WERI-Rb-1 (cell line): Measurements from ENCODE around the gene DNAJB2.

ENCODE experiments used
- DNase-seq: peaks from one replicate; pipeline ENCODE4 v3.0.0-alpha.2; 2020
- H3K27ac ChIP-seq: fragments of 250-450 bp; sonication (Bioruptor Pico); 2 replicates; pipeline ENCODE4 v1.5.1; 2020; ENCODE audit warnings: mild to moderate bottlenecking, moderate library complexity
- H3K27me3 ChIP-seq: fragments of 250-450 bp; sonication (Bioruptor Pico); 2 replicates; pipeline ENCODE4 v1.5.1; 2021; ENCODE audit warnings: mild to moderate bottlenecking, low read depth, moderate library complexity; ENCODE audit not compliant: insufficient read depth, severe bottlenecking
- H3K36me3 ChIP-seq: fragments of 250-450 bp; sonication (Bioruptor Pico); 2 replicates; pipeline ENCODE4 v1.5.1; 2020; ENCODE audit warnings: mild to moderate bottlenecking, moderate library complexity
- H3K4me3 ChIP-seq: 2 replicates; pipeline ENCODE4 v1.5.1; 2011; ENCODE audit warnings: low read depth, mild to moderate bottlenecking, control low read depth, low read length
- H3K9me3 ChIP-seq: fragments of 250-450 bp; sonication (Bioruptor Pico); 2 replicates; pipeline ENCODE4 v1.5.1; 2021; ENCODE audit warnings: mild to moderate bottlenecking, moderate library complexity; ENCODE audit not compliant: severe bottlenecking
- TF ChIP-seq, protein P1 (sequence below): IDR thresholded peaks from 2 replicates; pipeline ENCODE4 v1.5.1; 2011; ENCODE audit warnings: low read depth, mild to moderate bottlenecking, control low read depth, inconsistent platforms, low read length

DNAJB2 gene

DNA sequence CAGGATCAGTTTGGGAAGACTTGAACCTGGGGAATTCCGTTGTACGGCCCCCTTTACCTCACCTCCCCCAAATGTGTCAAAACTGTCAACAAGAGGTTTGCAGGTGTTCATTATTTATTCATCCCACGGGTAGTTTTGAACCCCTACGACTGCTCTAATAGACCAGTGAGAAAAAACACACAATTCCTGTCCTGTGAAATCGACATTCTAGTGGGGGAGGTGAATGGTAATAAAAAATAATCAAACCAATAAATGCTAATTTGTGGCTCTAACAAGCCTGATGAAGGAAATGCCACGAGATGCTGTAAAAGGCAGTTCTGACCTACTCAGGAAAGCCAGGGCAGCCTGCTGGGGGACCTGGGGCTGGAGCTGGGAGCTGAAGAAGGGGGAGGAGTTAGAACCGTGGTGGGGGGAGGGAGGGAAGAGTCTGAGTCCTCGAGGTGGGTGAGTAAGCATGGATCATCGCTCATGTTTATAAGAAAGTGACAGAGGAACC, 463 bp upstream of the DNAJB2 start:
- TF ChIP-seq, protein P1, sequence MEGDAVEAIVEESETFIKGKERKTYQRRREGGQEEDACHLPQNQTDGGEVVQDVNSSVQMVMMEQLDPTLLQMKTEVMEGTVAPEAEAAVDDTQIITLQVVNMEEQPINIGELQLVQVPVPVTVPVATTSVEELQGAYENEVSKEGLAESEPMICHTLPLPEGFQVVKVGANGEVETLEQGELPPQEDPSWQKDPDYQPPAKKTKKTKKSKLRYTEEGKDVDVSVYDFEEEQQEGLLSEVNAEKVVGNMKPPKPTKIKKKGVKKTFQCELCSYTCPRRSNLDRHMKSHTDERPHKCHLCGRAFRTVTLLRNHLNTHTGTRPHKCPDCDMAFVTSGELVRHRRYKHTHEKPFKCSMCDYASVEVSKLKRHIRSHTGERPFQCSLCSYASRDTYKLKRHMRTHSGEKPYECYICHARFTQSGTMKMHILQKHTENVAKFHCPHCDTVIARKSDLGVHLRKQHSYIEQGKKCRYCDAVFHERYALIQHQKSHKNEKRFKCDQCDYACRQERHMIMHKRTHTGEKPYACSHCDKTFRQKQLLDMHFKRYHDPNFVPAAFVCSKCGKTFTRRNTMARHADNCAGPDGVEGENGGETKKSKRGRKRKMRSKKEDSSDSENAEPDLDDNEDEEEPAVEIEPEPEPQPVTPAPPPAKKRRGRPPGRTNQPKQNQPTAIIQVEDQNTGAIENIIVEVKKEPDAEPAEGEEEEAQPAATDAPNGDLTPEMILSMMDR: no peak
- Histone ChIP-seq H3K4me3 (peak overlapping the region; percentile 64), H3K27me3 (no peaks in the 10 kb centered on the region), H3K36me3 (peaks cover 34% of the 10 kb centered on the region), H3K9me3 (no peaks in the 10 kb centered on the region), H3K27ac (peak overlapping the region; percentile 89)
- DNase-seq: no peak

DNA sequence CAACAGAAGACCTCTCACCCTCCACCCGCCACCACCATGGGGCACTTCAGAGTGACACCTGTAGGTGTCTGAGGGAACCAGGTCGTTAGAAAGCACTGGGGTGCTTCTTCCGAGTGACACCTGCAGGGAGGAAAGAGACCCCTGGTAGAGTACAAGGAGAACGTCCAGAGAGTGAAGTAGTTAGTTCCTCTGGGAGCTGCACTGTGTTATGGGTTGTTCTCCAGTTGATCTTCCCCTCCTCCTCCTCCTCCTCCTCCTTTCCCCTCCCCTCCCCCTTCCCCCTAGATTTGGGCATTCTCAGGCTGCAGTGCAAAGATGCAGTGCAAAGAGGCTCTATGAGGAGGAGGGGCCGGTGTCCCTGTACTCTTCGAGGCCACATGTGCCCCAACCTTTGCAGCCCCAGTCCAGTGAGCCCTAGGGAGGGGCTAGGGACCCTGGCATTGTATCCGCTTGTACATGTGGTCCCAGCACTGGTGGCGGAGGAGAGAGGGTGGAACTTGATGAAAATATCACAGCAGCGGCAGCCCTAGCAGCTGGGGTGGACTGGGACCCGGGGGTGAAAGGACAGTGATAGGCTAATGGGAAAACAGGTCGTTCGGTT, 850 bp downstream of the DNAJB2 start:
- peak overlapping the region; percentile 89 for H3K27ac ChIP-seq
- no peaks in the 10 kb centered on the region for H3K27me3 ChIP-seq
- peaks cover 46% of the 10 kb centered on the region for H3K36me3 ChIP-seq
- DNase-seq: no peak
- H3K9me3 ChIP-seq: no peaks in the 10 kb centered on the region
- TF ChIP-seq, protein P1: peak; percentile 18; the same call in 1 of the 2 replicates
- H3K4me3 ChIP-seq: peak overlapping the region; percentile 64

DNA sequence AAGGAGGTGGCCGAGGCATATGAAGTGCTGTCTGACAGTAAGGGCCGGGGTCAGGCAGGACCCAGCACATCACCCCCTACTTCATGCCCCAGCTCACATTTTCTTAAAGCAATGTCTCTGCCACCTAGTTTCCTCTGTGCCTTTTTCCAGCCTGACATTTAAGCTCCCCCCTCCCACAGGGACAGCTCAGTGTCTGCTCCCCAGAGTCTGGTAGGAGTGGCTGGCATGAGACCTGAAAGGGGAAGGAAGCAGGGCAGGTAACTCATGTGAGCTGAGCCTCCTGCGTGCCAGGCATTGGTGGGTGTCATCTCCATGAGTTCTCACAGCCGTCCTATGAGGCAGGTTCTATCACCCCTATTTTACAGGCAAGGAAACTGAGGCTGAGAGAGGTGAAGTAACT, 1.5 kb downstream of the DNAJB2 start:
- H3K9me3 ChIP-seq: no peaks in the 10 kb centered on the region
- H3K36me3 ChIP-seq: peaks cover 53% of the 10 kb centered on the region
- H3K27me3 ChIP-seq: no peaks in the 10 kb centered on the region
- H3K4me3 ChIP-seq: no peak overlapping the region
- no peak overlapping the region for H3K27ac ChIP-seq
- TF ChIP-seq, protein P1: no peak
- DNase-seq: no peak

DNA sequence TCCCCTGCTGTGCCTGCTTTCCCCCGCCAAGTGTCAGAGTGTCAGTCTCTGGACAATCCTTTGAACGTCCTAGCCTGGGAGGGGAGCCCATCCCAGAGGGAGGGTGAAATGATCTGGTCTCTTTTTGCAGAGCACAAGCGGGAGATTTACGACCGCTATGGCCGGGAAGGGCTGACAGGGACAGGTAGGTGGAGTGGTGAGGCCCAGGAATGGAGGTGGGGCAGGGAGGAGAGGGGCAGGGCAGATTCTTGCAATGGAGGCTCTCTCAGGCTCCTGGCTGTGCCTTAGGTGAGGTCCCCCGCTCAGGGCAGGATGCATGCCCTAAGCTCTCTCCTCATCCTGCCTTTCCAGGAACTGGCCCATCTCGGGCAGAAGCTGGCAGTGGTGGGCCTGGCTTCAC, 2.4 kb downstream of the DNAJB2 start:
- Histone ChIP-seq H3K9me3 (no peaks in the 10 kb centered on the region), H3K4me3 (no peak overlapping the region), H3K27me3 (no peaks in the 10 kb centered on the region), H3K36me3 (peaks cover 60% of the 10 kb centered on the region), H3K27ac (no peak overlapping the region)
- TF ChIP-seq, protein P1: no peak
- DNase-seq: no peak

DNA sequence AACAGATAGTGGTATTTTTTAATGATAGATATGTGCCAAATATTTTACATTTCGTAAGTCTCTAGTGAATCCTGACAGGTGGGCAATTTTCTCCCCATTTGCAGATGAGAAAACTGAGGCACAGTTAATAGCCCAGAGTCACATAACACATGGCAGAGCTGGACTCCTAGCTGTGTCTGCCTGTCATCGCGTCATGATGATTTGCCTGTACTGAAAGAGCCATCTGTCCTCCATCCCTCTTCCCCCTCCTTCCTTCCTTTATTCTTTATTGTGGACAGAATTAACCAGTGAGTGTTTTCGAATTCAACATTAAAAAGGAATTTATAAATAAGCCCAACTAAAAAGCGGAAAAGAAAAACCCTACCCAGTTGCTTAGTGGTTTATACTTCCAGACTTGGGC, 3.2 kb downstream of the DNAJB2 start:
- TF ChIP-seq, protein P1: no peak
- Histone ChIP-seq H3K9me3 (no peaks in the 10 kb centered on the region), H3K36me3 (peaks cover 62% of the 10 kb centered on the region), H3K27ac (no peak overlapping the region; the same call in 1 of the 2 replicates), H3K4me3 (no peak overlapping the region), H3K27me3 (no peaks in the 10 kb centered on the region)
- DNase-seq: no peak
